OCI-LY3 (cell line): ENCODE results near the gene NID1.

Source experiments
- CTCF ChIP-seq: fragments of 200-600, 300-600 bp; sonication (generic); IDR thresholded peaks from 2 replicates; pipeline ENCODE4 v1.5.1; 2014; ENCODE audit warnings: antibody characterized with exemption, low read length, low read depth
- EZH2phosphoT487 ChIP-seq: fragments of 200-600 bp; shearing (Covaris generic); IDR thresholded peaks from 2 replicates; pipeline ENCODE4 v1.6.1; 2018; ENCODE audit warnings: antibody characterized with exemption, mixed run types, low read depth

- TF ChIP-seq CTCF, result no peak
- TF ChIP-seq EZH2phosphoT487, result no peak
Measured at GRCh38 chr1:236045771-236046170, 19.1 kb downstream of the NID1 start.
